Adrenal gland (tissue), 5 donors: ENCODE data around the gene BCL11A.

Experiments
- CTCF ChIP-seq, 6 experiments: fragments of 450-650 bp in 4 of 6; fragments of 200-600 bp in 2 of 6; sonication (generic) in 1 of 6; IDR thresholded peaks; 1 replicate in 5 of 6; 2 replicates in 1 of 6; pipeline versions ENCODE4 v1.5.1 to v1.8.0; 2016 to 2021; ENCODE audit warnings: antibody characterized with exemption in 6 of 6, mild to moderate bottlenecking in 2 of 6, moderate library complexity in 1 of 6
- POLR2A ChIP-seq, 2 donors: fragments of 450-650 bp; IDR thresholded peaks; one replicate each; pipeline ENCODE4 v1.6.1; 2017; ENCODE audit warnings: antibody characterized with exemption in 2 of 2, mild to moderate bottlenecking in 2 of 2, moderate library complexity in 1 of 2
- donor health status: DM: no; HTN: no; CAD: no.

DNA sequence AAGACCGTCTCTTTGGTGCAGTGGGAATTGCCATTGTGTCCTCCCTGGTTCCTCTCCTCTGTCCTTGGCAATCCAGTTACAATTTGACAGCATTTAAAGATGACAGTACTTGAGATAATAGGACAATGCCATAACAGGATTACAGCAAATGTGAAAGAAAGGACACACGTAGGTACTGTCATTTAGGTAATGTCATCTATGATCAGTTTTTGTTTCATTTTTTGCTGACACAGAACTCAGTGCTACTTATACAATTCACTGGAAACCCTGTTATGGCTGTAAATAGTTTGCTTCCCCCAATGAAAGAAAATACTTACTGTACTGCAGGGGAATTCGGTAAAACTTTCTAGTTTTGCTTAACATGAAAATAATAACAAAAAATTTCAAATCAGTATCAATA lies 65.2 kb downstream of the BCL11A start:
- TF ChIP-seq POLR2A (IDR thresholded peaks at IDR 0.05) (no peak), CTCF (IDR thresholded peaks at IDR 0.05) (no peak)
